ENCODE data around the gene RHEB.

DNA sequence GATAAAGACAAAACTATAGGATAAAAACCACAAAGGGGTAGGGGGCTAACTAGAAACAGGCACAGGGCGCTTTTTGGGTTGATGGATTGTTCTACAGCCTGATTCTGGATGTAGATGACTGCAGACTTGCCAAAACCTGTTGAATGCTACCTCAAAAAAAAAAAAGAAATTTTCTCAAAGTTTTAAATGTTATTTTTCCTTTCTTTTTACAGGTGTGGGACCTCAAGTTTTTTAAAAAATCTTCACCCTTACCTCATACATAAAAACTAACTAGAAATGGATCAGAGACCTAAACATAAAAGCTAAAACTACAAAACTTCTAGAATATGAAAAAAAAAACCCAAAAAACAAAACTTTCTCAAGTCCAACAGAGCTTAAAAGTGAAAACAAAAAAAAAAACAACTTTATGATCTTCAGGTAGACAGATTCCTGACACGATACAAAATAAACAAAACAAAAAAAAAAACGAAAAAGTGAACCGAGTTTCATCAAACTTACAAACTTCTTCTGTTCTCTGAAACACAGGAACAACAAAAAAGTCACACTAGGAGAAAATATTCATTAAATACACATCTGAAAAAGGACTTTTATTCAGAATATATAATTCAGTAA, 14.9 kb downstream of the RHEB start:
- TF ChIP-seq CTCF (IDR thresholded peaks at IDR 0.05) (no peak), TAF1 (IDR thresholded peaks at IDR 0.05; ENCODE audit: borderline replicate concordance, low read depth, low read length) (no peak)
